Stimulated activated naive CD8-positive, alpha-beta T cell treated with anti-CD3 and anti-CD28 coated beads, Interleukin-15, amount 100 ng/mL, for 72 hours (primary cell): ENCODE measurements around the gene CCT2.

Source experiments
- ATAC-seq: fragments of 150-1000 bp; cut with Tn5 transposase; 2 replicates; pipeline ENCODE4 v1.10.0; 2021; ENCODE audit warnings: mild to moderate bottlenecking, moderate library complexity
- DNase-seq, 2 donors: peaks; one replicate each; pipeline ENCODE4 v3.0.0; 2021 to 2022
- H3K27ac Mint-ChIP-seq, 2 donors: one replicate each; pipeline ENCODE4 v1.8.0; 2022; ENCODE audit warnings: mild to moderate bottlenecking in 2 of 2, mixed read lengths in 2 of 2, moderate library complexity in 2 of 2
- H3K27me3 Mint-ChIP-seq: one replicate; pipeline ENCODE4 v1.8.0; 2022; ENCODE audit warnings: mixed read lengths
- H3K4me1 Mint-ChIP-seq: one replicate; pipeline ENCODE4 v1.8.0; 2022; ENCODE audit warnings: mild to moderate bottlenecking, mixed read lengths
- H3K4me3 Mint-ChIP-seq, 2 donors: one replicate each; pipeline ENCODE4 v1.8.0; 2022; ENCODE audit warnings: mild to moderate bottlenecking in 2 of 2, mixed read lengths in 2 of 2, moderate library complexity in 1 of 2
- H3K9me3 Mint-ChIP-seq, 2 donors: one replicate each; pipeline ENCODE4 v1.8.0; 2022; ENCODE audit warnings: mixed read lengths in 2 of 2

The CCT2 gene

GRCh38 chr12:69647178-69647577 is 61.9 kb downstream of the CCT2 start:
- DNase-seq: no peak
- H3K27me3 Mint-ChIP-seq: peaks cover 22% of the 10 kb centered on the region
- H3K27ac Mint-ChIP-seq: no peak overlapping the region
- no peaks in the 10 kb centered on the region for H3K4me1 Mint-ChIP-seq
- H3K9me3 Mint-ChIP-seq: no peaks in the 10 kb centered on the region
- H3K4me3 Mint-ChIP-seq: no peak overlapping the region
- no peak for ATAC-seq

GRCh38 chr12:69648476-69648875 is 63.2 kb downstream of the CCT2 start:
- H3K4me3 Mint-ChIP-seq: no peak overlapping the region
- DNase-seq: no peak
- H3K9me3 Mint-ChIP-seq: no peaks in the 10 kb centered on the region
- H3K27ac Mint-ChIP-seq: no peak overlapping the region
- no peak for ATAC-seq
- peaks cover 22% of the 10 kb centered on the region for H3K27me3 Mint-ChIP-seq
- no peaks in the 10 kb centered on the region for H3K4me1 Mint-ChIP-seq

GRCh38 chr12:69649529-69649928 is 64.3 kb downstream of the CCT2 start:
- peaks cover 22% of the 10 kb centered on the region for H3K27me3 Mint-ChIP-seq
- H3K27ac Mint-ChIP-seq: no peak overlapping the region
- no peaks in the 10 kb centered on the region for H3K9me3 Mint-ChIP-seq
- no peak overlapping the region for H3K4me3 Mint-ChIP-seq
- DNase-seq (no peak), ATAC-seq (no peak)
- no peaks in the 10 kb centered on the region for H3K4me1 Mint-ChIP-seq
